Gastrocnemius medialis (tissue), 4 donors: ENCODE measurements around the gene PHLDA2. TPM values are rescaled to one million over a fixed set of nuclear protein-coding genes. Genes with fewer than 3 reads are reported as not detected.

Source experiments
- ATAC-seq, 2 donors: fragments of 150-250 bp; one replicate each; pipeline ENCODE4 v1.9.1; 2016
- DNase-seq, 2 donors: peaks; one replicate each; pipeline ENCODE4 v3.0.0-alpha.2; 2019
- H3K27ac ChIP-seq, 4 donors: fragments of 200-600 bp; sonication (generic); 1 replicate in 1 of 4; 2 replicates in 3 of 4; pipeline ENCODE4 v1.5.1; 2016 to 2018; ENCODE audit warnings: mild to moderate bottlenecking in 2 of 4, moderate library complexity in 1 of 4
- H3K27me3 ChIP-seq, 3 donors: fragments of 200-600 bp; sonication (generic) in 2 of 3; 1 replicate in 1 of 3; 2 replicates in 2 of 3; pipeline versions ENCODE4 v1.5.1 to v1.6.0; 2016 to 2019; ENCODE audit warnings: mild to moderate bottlenecking in 1 of 3, moderate library complexity in 1 of 3
- H3K36me3 ChIP-seq, 2 donors: fragments of 200-600 bp; sonication (generic) in 1 of 2; one replicate each; pipeline ENCODE4 v1.5.1; 2017 to 2018
- H3K4me1 ChIP-seq, 2 donors: fragments of 200-600 bp; sonication (generic) in 1 of 2; one replicate each; pipeline ENCODE4 v1.5.1; 2016 to 2017; ENCODE audit warnings: mild to moderate bottlenecking in 2 of 2
- H3K4me3 ChIP-seq, 4 donors: fragments of 200-600 bp; sonication (generic) in 3 of 4; 1 replicate in 1 of 4; 2 replicates in 3 of 4; pipeline ENCODE4 v1.5.1; 2016 to 2019; ENCODE audit warnings: mild to moderate bottlenecking in 2 of 4
- H3K9me3 ChIP-seq, 3 donors: fragments of 200-600 bp; sonication (generic) in 2 of 3; 1 replicate in 1 of 3; 2 replicates in 2 of 3; pipeline ENCODE4 v1.5.1; 2016 to 2019
- CTCF ChIP-seq, 5 experiments: fragments of 450-650 bp in 3 of 5; fragments of 200-600 bp in 2 of 5; sonication (generic) in 2 of 5; IDR thresholded peaks in 4 of 5; conservative IDR thresholded peaks in 1 of 5; 1 replicate in 4 of 5; 2 replicates in 1 of 5; pipeline ENCODE4 v1.5.1; 2016 to 2019; ENCODE audit warnings: antibody characterized with exemption in 5 of 5, mild to moderate bottlenecking in 3 of 5, moderate library complexity in 3 of 5
- POLR2A ChIP-seq, 2 donors: fragments of 450-650 bp; IDR thresholded peaks; one replicate each; pipeline ENCODE4 v1.6.1; 2017; ENCODE audit warnings: antibody characterized with exemption in 2 of 2, mild to moderate bottlenecking in 2 of 2, moderate library complexity in 2 of 2
- in situ Hi-C, 4 donors: fragments of 200-750 bp; cut with MboI; loops; one replicate each; pipeline versions ENCODE4 v1.15.0 to v1.8.0; 2017; ENCODE audit warnings: low sequenced_read_pairs in 4 of 4
- intact Hi-C: fragments of 100-400 bp; cut with DNase I; formaldehyde crosslinking; loops from one replicate; pipeline ENCODE4 v1.15.1; 2023; ENCODE audit warnings: low total_unique reads
- total RNA-seq, 4 donors: library from RNA; depleted of rRNA; stranded (reverse); fragments of >200 nt; gene quantifications; one replicate each; pipeline versions ENCODE4 v1.1.0 to v1.2.3, GENCODE V29; 2016

Gene PHLDA2
- total RNA-seq, 4 donors from 2014 or later: 1.4 TPM; not detected in 3

- Histone ChIP-seq H3K9me3 (no peaks in the 10 kb centered on the region), H3K4me3 (no peak overlapping the region), H3K36me3 (no peaks in the 10 kb centered on the region), H3K27ac (no peak overlapping the region), H3K4me1 (peaks cover 0 to 9% of the 10 kb centered on the region in 2 donors), H3K27me3 (peaks cover 10 to 25% (median 18%) of the 10 kb centered on the region in 3 donors)
- intact Hi-C loops: no loop called here
- no peak for ATAC-seq
- no peak for DNase-seq
- TF ChIP-seq CTCF (IDR thresholded peaks at IDR 0.05 in 4 of 5, conservative IDR thresholded peaks at IDR 0.05 in 1 of 5): no peak
- TF ChIP-seq POLR2A (IDR thresholded peaks at IDR 0.05): no peak
- in situ Hi-C loops: no loop called here
These were observed 4.8 kb downstream of the PHLDA2 start for GRCh38 chr11:2924381-2924780.

- Histone ChIP-seq H3K36me3 (no peaks in the 10 kb centered on the region), H3K27ac (no peak overlapping the region), H3K9me3 (no peaks in the 10 kb centered on the region), H3K4me1 (peaks cover 0 to 6% of the 10 kb centered on the region in 2 donors), H3K27me3 (peaks cover 10 to 20% (median 13%) of the 10 kb centered on the region in 3 donors), H3K4me3 (no peak overlapping the region)
- TF ChIP-seq POLR2A (IDR thresholded peaks at IDR 0.05) (no peak), CTCF (IDR thresholded peaks at IDR 0.05 in 4 of 5, conservative IDR thresholded peaks at IDR 0.05 in 1 of 5) (no peak)
- in situ Hi-C loops (no loop called here), intact Hi-C loops (no loop called here)
- ATAC-seq (no peak), DNase-seq (no peak)
These were observed 5.5 kb downstream of the PHLDA2 start for GRCh38 chr11:2923446-2924375.

GRCh38 chr11:2922655-2923054, 6.6 kb downstream of the PHLDA2 start:
- Histone ChIP-seq H3K4me3 (no peak overlapping the region), H3K27me3 (peaks cover 3 to 10% (median 3%) of the 10 kb centered on the region in 3 donors), H3K36me3 (no peaks in the 10 kb centered on the region), H3K4me1 (no peaks in the 10 kb centered on the region), H3K27ac (no peak overlapping the region), H3K9me3 (no peaks in the 10 kb centered on the region)
- in situ Hi-C loops: no loop called here
- no peak for TF ChIP-seq POLR2A (IDR thresholded peaks at IDR 0.05)
- no peak for TF ChIP-seq CTCF (IDR thresholded peaks at IDR 0.05 in 4 of 5, conservative IDR thresholded peaks at IDR 0.05 in 1 of 5)
- intact Hi-C loops: no loop called here
- ATAC-seq: no peak
- no peak for DNase-seq

- H3K9me3 ChIP-seq: no peaks in the 10 kb centered on the region
- intact Hi-C loops (no loop called here), in situ Hi-C loops (no loop called here)
- DNase-seq (no peak), ATAC-seq (no peak)
- H3K4me3 ChIP-seq: no peak overlapping the region
- H3K27me3 ChIP-seq: peaks cover 0 to 3% (median under 1%) of the 10 kb centered on the region in 3 donors
- no peaks in the 10 kb centered on the region for H3K36me3 ChIP-seq
- H3K27ac ChIP-seq: no peak overlapping the region
- TF ChIP-seq POLR2A (IDR thresholded peaks at IDR 0.05) (no peak), CTCF (IDR thresholded peaks at IDR 0.05 in 4 of 5, conservative IDR thresholded peaks at IDR 0.05 in 1 of 5) (no peak)
- no peaks in the 10 kb centered on the region for H3K4me1 ChIP-seq
These were observed 7.3 kb downstream of the PHLDA2 start for GRCh38 chr11:2921742-2922493.
